Effector CD8-positive, alpha-beta T cell (primary cell): ENCODE data around the gene RPL21.

Source experiments
- DNase-seq: peaks from one replicate; lab custom pipeline; 2025; lab: John Stamatoyannopoulos, UW

Gene RPL21

GRCh38 chr13:27258637-27259386 lies 7.5 kb downstream of the RPL21 start:
- no peak for DNase-seq

GRCh38 chr13:27259831-27260230 lies 8.5 kb downstream of the RPL21 start:
- DNase-seq = no peak

DNA sequence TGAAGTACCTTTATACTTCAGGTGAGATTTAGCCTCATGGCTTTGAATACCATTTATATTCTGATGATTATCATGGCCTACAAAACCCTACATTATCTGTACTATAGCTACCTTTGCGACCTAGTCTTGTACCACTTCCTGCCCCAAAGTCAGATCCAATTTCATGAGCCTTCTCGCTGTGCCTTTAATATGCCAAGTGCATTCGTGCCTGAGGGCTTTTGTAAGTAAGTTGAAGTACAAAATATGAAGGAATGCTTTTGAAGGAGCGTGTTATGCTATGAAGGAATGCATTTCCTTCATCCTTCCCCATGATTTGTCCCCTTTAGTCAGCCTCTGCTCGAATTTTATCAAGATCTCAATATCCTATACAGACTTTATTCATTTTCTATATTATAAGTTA lies 10.0 kb downstream of the RPL21 start:
- DNase-seq = no peak

GRCh38 chr13:27263438-27263837 lies 12.1 kb downstream of the RPL21 start:
- DNase-seq = no peak

DNA sequence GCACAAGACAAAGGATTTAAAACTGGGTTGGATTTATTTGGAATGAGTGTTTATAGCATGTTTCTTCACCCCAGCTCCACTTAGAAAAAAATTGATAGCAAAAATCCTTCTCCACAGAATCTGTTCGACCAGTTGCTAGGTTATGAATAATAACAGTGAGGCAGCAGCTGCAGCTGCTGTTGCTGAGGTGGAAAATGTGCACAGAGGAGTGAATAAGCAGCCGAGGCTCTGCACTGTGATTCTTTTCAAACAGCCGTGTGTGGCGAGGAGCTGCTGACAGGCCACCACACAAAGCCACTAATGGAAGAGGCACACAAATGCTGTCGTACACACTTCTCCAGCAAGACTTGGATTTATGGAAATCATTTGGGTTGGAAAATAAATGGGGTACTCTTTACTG lies 12.8 kb downstream of the RPL21 start:
- no peak for DNase-seq

GRCh38 chr13:27264648-27265047 lies 13.3 kb downstream of the RPL21 start:
- DNase-seq = no peak

DNA sequence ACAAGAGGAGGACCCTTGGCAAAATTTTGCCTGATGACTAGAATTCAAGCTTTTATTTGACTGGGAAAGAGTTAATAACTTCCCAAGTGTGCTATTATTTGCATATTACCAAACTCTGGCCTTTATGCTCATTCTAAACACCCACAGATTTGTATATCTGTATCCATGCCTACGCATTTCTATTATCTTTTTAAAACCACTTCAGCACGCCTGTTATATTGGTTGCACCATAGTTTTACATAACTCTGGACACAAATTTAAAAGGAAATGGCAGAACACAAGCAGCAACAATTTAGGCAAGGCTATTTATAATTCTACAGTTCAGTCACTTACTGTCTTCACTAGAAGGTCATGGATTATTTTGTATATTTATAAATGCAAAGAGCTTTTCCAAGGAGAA lies 15.6 kb downstream of the RPL21 start:
- DNase-seq = no peak

GRCh38 chr13:27267596-27267995 lies 16.2 kb downstream of the RPL21 start:
- no peak for DNase-seq

DNA sequence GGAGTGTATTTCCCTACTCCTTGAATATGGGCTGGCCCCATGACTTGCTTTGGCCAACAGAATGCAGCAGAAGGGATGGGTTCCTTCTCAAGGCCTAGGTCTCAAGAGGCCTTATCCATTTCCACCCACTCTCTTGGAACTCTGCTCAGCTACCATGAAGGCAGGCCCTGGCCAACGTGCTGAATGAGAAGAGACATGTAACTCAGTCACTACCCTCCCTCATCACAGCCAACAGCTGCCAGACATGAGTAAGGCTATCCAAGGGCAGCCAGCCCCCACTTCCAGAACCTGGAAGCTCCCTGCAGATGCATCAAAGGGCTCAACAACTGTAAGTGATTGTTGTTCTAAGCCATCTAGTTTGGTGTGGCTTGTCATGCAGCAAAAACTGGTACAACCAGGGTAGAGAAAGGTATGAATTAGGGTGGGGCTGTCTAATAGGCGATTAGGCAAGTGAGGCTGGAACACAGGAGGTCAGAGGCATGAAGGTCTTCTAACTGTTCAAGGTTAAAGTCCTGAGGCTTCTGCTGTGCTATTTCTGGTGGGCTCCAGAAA lies 17.8 kb downstream of the RPL21 start:
- no peak for DNase-seq

DNA sequence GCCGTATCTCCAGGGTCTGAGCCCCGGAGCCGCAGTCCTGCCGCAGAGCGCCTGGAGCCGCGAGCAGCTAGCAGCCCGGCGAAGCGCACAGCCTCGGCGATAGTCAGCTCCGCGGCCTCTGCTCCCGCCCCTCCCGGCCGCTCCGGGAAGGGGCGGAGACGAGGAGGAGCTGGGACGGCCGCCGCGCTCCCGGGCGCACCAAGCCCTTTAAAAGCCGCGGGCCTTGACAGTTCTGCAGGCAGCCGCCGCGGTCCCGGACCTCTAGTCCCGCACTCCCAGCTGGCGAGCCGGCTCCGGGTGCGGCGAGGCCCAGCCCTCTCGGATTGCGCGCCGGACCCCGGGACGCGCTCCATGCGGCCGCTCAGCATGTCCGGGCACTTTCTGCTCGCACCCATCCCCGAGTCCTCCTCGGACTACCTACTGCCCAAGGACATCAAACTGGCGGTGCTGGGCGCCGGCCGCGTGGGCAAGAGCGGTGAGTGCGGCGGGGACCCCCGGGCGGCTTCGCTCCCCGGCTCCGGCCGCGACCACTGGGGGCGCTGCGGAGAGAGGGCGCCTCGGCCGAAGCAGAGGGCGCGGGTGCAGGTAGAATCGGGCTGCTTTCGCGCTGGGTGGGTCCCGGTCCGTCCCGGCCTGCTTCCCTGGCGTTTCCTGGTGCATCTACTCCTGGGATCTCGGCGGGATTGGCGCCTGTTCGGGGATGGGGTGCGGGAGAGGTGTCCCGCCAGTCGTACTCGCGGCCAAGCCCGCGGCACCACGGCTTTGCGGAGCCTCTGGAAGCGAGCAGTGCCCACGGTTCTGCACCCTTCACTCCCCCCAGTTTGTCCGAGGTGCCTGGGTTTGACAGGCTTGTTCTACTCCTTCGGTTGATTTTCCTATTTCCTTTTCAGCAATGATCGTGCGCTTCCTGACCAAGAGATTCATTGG lies 19.5 kb downstream of the RPL21 start, which contains the start of gene RASL11A:
RASL11A (plus strand) TSS at position 237 of the 927 bp plus-strand sequence; CDS start at position 352, 115 bp downstream.
- DNase-seq = peak; percentile 55

- no peak for DNase-seq
These were observed 20.3 kb downstream of the RPL21 start for GRCh38 chr13:27271570-27272096.

GRCh38 chr13:27273658-27274425 lies 22.5 kb downstream of the RPL21 start:
- DNase-seq = no peak

- DNase-seq = no peak
These were observed 23.3 kb downstream of the RPL21 start for GRCh38 chr13:27274631-27275030.

DNA sequence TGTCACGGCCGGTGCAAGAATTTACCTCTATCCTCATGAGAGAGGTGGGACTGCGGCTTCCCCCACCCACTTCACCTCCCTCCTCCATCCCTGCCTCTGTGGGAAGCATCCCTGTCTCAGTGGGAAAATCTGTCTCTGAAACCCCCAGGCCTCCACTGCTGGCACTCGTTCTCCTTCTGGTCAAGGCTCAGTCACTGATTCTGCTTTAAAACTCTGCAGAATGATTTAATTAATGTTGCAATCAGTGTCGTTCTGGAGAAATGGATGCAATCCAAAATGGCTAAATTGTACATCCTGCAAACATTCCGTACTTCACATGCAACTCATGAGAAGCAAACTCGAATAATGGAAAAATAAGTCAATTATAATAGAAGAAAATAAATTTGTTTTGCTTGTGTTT lies 24.8 kb downstream of the RPL21 start:
- no peak for DNase-seq

GRCh38 chr13:27279506-27279905 lies 28.1 kb downstream of the RPL21 start:
- DNase-seq = no peak

DNA sequence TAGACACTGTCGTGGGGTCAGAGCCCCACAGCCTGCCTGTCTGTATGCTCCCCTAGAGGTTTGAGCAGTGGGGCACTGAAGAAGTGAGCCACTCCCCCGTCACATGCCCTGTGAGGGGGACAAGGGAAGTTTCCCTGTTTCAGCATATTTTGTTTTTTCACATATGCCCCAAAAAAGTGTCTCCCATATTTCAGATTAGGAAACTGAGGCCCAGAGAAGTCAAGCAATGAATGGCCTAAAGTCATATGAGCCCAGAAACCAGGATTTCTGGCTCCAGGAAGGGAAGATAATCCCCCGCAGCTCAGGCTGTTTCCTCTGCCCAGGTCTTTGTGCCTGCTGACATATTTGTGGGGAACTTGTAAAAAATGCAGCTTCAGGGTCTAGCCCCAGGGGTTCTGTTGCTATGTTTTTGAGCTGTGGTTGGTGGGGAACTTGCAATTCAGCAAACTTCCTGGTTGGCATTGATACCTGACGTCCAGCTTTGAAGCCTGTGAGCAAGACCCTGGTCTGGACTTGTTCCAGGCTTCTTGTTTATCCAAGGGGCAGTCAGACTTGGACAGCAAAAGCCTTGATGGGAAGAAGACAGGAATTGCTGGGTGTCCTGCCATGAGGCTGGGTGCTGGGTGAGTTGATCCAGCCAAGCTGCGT lies 28.8 kb downstream of the RPL21 start:
- DNase-seq = no peak

GRCh38 chr13:27280841-27281240 lies 29.5 kb downstream of the RPL21 start:
- no peak for DNase-seq

DNA sequence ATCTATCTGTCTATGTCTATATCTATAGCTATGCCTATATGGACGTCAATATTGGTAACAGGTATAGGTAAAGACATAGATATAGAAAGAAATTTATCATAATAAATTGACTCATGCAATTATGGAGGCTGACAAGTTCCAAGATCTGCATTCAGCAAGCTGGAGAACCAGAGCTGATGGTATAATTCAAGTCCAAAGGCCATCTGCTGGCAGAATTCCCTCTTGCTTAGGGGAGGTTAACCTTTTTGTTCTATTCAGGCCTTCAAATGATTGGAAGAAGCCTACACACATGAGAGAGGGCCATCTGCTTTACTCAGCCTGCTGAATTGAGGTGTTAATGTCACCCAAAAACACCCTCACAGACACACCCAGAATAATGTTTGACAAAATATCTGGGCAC lies 30.1 kb downstream of the RPL21 start:
- DNase-seq = no peak

DNA sequence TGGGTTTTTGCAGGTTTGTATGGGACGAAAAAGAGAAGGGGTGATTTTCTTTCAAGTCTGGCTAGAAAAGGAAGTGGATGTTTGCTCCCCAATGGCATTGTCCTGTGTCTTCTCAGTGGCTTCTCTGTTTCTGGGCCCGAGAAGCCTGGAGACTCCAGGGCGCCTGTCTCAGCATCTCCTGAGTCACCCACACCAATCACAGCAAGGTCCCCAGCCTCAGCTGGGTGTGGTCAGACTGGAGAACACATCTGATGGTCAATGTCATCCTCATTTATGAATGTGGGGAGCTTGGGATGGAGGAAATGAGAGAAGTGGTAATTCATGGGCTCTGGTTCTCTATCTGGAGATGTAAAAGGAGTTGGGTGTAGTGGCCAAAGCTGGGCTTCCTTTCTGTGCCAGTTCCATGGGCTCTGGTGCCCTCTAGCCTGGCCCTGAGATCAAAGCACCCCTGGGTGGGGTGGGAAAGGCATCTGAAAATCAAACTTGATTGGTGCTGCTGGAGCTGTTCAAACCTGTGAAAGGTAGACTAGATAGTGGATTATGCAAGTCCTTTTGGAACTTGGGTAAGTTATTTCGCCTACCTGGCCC lies 32.6 kb downstream of the RPL21 start:
- no peak for DNase-seq

- DNase-seq = no peak
These were observed 37.0 kb downstream of the RPL21 start for GRCh38 chr13:27288392-27288791.
